Articular chondrocyte of knee joint (primary cell): ENCODE data around the gene QDPR. TPM values are rescaled to one million over a fixed set of nuclear protein-coding genes. Genes with fewer than 3 reads are reported as not detected.

ENCODE experiments used
- total RNA-seq: library from RNA; depleted of rRNA; stranded (reverse); fragments of >200 nt; gene quantifications from 2 replicates; pipeline ENCODE4 v1.2.3, GENCODE V29; 2012

Gene QDPR
- total RNA-seq: 16.9 and 22.2 TPM in 2 replicates

DNA sequence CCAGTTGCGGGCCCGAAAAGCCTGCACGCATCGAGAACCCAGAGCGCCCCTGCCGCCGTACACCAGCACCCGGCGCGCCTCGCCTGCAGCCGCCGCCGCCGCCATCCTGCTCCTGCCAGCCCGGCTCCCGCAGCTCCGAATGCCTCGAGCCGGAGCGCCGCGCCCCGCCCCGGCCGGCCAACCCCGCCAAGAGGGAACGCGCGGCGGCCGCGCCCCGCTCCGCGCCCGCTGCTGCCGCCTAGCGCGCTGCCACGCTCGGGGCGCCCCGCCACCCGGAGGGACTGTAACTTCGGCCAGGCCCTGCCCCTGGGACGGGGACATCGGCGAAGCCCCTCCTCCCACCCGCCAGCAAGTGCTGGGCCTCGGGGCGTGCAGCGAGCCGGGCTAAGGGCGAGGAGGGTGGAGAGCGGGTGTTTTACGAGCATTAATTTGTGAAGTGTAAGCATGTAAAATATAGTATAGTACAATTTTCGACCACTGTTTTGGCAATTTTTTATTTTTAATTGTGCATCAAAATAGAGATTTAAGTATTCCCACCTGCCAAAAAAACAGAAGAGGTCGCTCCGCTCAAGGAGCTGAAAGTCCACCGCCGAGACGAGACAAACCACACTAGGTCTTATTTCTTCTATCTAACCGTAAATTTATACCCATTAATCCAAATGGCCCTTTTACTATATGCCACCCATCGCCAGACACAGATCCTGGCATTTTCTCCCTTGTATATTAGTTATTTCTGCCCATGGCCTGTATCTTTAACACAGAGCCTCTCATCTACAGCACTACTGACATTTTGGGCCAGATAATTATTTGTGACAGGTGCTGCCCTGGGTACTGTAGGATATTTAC lies at the start of gene QDPR:
Gene QDPR, minus strand, starts transcription at position 141 of the 846 bp plus-strand sequence. Its CDS starts 36 bp downstream, at position 105.

GRCh38 chr4:17514865-17515264 lies 3.0 kb upstream of the QDPR start, which contains the start of gene CLRN2:
Gene CLRN2, plus strand, starts transcription at chr4:17515165. Its CDS starts 102 bp downstream, at chr4:17515267.

Other genes with a start within 250 kb of the QDPR start
- not detected in 2 replicates for gene CLRN2, start 3.1 kb upstream of the QDPR start, total RNA-seq
- 79.6 and 97.3 TPM in 2 replicates for gene LAP3, start 65.1 kb upstream of the QDPR start, total RNA-seq
- 12.6 and 16.7 TPM in 2 replicates for gene MED28, start 102.6 kb upstream of the QDPR start, total RNA-seq